A549 (cell line): ENCODE results near the gene LPIN3. TPM values are rescaled to one million over a fixed set of nuclear protein-coding genes. Genes with fewer than 3 reads are reported as not detected.

Source experiments
- ATAC-seq, 2 experiments: fragments of 200-7000 bp in 1 of 2; fragments of >200 bp in 1 of 2; cut with Nextera tagmentation in 1 of 2; cut with Tn5 transposase in 1 of 2; 3 replicates each; pipeline versions ENCODE4 v1.8.0 to v1.9.1; 2018 to 2020; ENCODE audit warnings: mild to moderate bottlenecking in 1 of 2, moderate library complexity in 1 of 2
- CTCF ChIA-PET: fragments of 300-600 bp; sonication (Branson Sonifier 250); formaldehyde crosslinking; extraction: SDS; loops from one replicate; lab custom pipeline; 2021; ENCODE audit warnings: antibody characterized with exemption, inconsistent platforms; lab: Yijun Ruan, JAX
- POLR2A ChIA-PET: fragments of 350-600 bp; formaldehyde crosslinking; extraction: SDS; loops from one replicate; lab custom pipeline; 2021; ENCODE audit warnings: antibody characterized with exemption, inconsistent platforms; lab: Yijun Ruan, JAX
- DNase-seq, 2 experiments: peaks; one replicate each; pipeline versions ENCODE4 v3.0.0 to v3.0.0-alpha.2; 2011 to 2016; ENCODE audit warnings: low read depth in 1 of 2, low spot score in 1 of 2
- FAIRE-seq: peaks from 2 replicates; lab custom pipeline; 2011; peaks lifted over from hg19 to GRCh38; lab: Jason Lieb, UNC
- H3K27ac ChIP-seq, 2 experiments: fragments of >200 bp; sonication (Bioruptor Twin); formaldehyde crosslinking; 3 replicates each; pipeline ENCODE4 v1.5.1; 2016 to 2017
- H3K4me1 ChIP-seq: fragments of >200 bp; sonication (Bioruptor Twin); formaldehyde crosslinking; 3 replicates; pipeline ENCODE4 v1.6.1; 2016
- H3K4me2 ChIP-seq: fragments of >200 bp; sonication (Bioruptor Twin); formaldehyde crosslinking; 3 replicates; pipeline ENCODE4 v1.6.1; 2016
- H3K4me3 ChIP-seq: fragments of >200 bp; sonication (Bioruptor Twin); formaldehyde crosslinking; 3 replicates; pipeline ENCODE4 v1.5.1; 2016
- H3K9me3 ChIP-seq: fragments of >200 bp; sonication (Bioruptor Twin); formaldehyde crosslinking; 3 replicates; pipeline ENCODE4 v1.6.1; 2016
- BHLHE40 ChIP-seq: IDR thresholded peaks from 2 replicates; pipeline ENCODE4 v1.6.1; 2012; ENCODE audit warnings: low read depth, low read length, inconsistent platforms
- CBX2 ChIP-seq: fragments of 200-600 bp; sonication (generic); IDR thresholded peaks from 2 replicates; pipeline ENCODE4 v1.6.1; 2016; ENCODE audit warnings: low read depth, mild to moderate bottlenecking, borderline replicate concordance
- CHD2 ChIP-seq: fragments of 150-350 bp; IDR thresholded peaks from 2 replicates; pipeline ENCODE4 v1.6.1; 2014; ENCODE audit warnings: low read length; ENCODE audit not compliant: partially characterized antibody
- EHMT2 ChIP-seq: fragments of 200-600 bp; sonication (generic); IDR thresholded peaks from 2 replicates; pipeline ENCODE4 v1.6.1; 2016; ENCODE audit warnings: antibody characterized with exemption, low read depth, mild to moderate bottlenecking, moderate library complexity
- FOXS1 ChIP-seq: fragments of 250-450 bp; sonication (Bioruptor Pico); IDR thresholded peaks from 2 replicates; pipeline ENCODE4 v1.5.0; 2020; ENCODE audit warnings: mild to moderate bottlenecking, moderate library complexity
- JUN ChIP-seq, 2 experiments: fragments of >200 bp; sonication (Bioruptor Twin); formaldehyde crosslinking; IDR thresholded peaks; 2 replicates in 1 of 2; 3 replicates in 1 of 2; pipeline ENCODE4 v1.6.1; 2016 to 2017
- NPAS2 ChIP-seq: fragments of 250-450 bp; sonication (Bioruptor Pico); IDR thresholded peaks from 2 replicates; pipeline ENCODE4 v1.8.0; 2022; ENCODE audit warnings: mild to moderate bottlenecking, moderate library complexity, borderline replicate concordance
- POLR2AphosphoS2 ChIP-seq: conservative IDR thresholded peaks from 2 replicates; pipeline ENCODE4 v1.6.1; 2012; ENCODE audit warnings: low read length, improper control_type of control experiment, inconsistent platforms
- RARB ChIP-seq: fragments of 250-450 bp; sonication (Bioruptor Pico); IDR thresholded peaks from 2 replicates; pipeline ENCODE4 v1.8.0; 2021; ENCODE audit warnings: mild to moderate bottlenecking, moderate library complexity
- RCOR1 ChIP-seq: fragments of 150-350 bp; IDR thresholded peaks from 2 replicates; pipeline ENCODE4 v1.6.1; 2014; ENCODE audit warnings: antibody characterized with exemption, low read length, low read depth
- RNF2 ChIP-seq: fragments of 200-600 bp; sonication (generic); IDR thresholded peaks from 2 replicates; pipeline ENCODE4 v1.6.1; 2016; ENCODE audit warnings: low read depth, mild to moderate bottlenecking, antibody characterized with exemption, moderate library complexity, borderline replicate concordance
- TFCP2L1 ChIP-seq: fragments of 250-450 bp; sonication (Bioruptor Pico); IDR thresholded peaks from 2 replicates; pipeline ENCODE4 v1.5.0; 2021; ENCODE audit warnings: mild to moderate bottlenecking
- TP53 ChIP-seq: fragments of 250-450 bp; sonication (Bioruptor Pico); IDR thresholded peaks from 2 replicates; pipeline ENCODE4 v1.5.0; 2021; ENCODE audit warnings: mild to moderate bottlenecking, moderate library complexity
- ZFP36 ChIP-seq: fragments of 450-650 bp; IDR thresholded peaks from 2 replicates; pipeline ENCODE4 v1.6.1; 2014; ENCODE audit warnings: borderline replicate concordance; ENCODE audit not compliant: partially characterized antibody
- WGBS: methylation state at CpG from one replicate; pipeline ENCODE4 v1.1.6; 2017; ENCODE audit errors: missing lambda C conversion rate; 5-methylcytosine and 5-hydroxymethylcytosine counted together
- polyA plus RNA-seq, 4 experiments: library from polyadenylated mRNA; depleted of rRNA in 3 of 4; stranded (reverse); fragments of >200 nt; fragmentation: RNase III in 1 of 4; extraction: RNeasy Plus Mini Kit Qiagen cat#74134 plus additional on column Dnase treatment in 1 of 4; gene quantifications; 2 replicates in 3 of 4; 3 replicates in 1 of 4; pipeline ENCODE4 v1.2.3, GENCODE V29; 2011 to 2017
- TF ChIP-seq, protein P1 (sequence below): IDR thresholded peaks from 2 replicates; pipeline ENCODE4 v1.6.1; 2012
- TF ChIP-seq, protein P2 (sequence below): fragments of 250-450 bp; sonication (Bioruptor Pico); IDR thresholded peaks from 2 replicates; pipeline ENCODE4 v1.5.0; 2021; ENCODE audit warnings: mild to moderate bottlenecking, moderate library complexity, borderline replicate concordance
- TF ChIP-seq, protein P3 (sequence below): fragments of 150-350 bp; IDR thresholded peaks from 2 replicates; pipeline ENCODE4 v1.6.1; 2014; ENCODE audit warnings: low read depth, mild to moderate bottlenecking, low read length
- TF ChIP-seq, protein P4 (sequence below): IDR thresholded peaks from 2 replicates; pipeline ENCODE4 v1.6.1; 2012

LPIN3 gene
- polyA plus RNA-seq, 2 of the 4 experiments (the other 2 are of a cell fraction) = 6.3 to 14.4 TPM

DNA sequence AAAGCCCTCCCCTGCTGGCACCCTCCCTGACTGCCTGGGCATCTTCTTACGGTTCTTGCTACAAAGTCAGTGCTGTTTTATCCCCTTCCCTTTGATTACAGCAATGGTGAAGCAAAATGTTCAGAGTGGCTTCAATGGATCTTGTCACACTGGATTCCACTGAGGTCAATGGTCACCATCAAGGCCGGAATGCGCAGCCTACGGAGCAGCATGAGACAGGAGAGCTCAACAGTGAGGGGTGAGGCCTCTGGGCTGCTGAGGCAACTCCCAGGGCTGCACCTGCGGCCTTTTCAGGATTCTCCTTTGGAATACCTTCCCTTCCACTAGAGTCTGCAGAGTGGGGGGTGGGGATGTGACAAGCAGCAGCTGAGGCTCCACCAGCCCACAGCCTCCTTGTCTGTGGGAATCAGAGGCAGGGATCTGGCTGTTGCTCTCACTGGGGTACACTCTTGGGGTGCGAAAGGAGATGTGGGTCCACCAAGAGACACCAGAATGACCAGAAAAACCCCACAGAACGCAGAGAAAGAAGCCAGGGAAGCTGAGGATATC lies 66.3 kb downstream of the LPIN3 start:
- no peak for TF ChIP-seq CBX2
- TF ChIP-seq ZFP36 = no peak
- no peak for TF ChIP-seq RCOR1
- TF ChIP-seq, protein P1, sequence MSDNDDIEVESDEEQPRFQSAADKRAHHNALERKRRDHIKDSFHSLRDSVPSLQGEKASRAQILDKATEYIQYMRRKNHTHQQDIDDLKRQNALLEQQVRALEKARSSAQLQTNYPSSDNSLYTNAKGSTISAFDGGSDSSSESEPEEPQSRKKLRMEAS = no peak
- TF ChIP-seq RNF2 = no peak
- TF ChIP-seq RARB (CRISPR knock-in tag) = no peak
- no peak for TF ChIP-seq CHD2
- TF ChIP-seq POLR2AphosphoS2 = no peak
- no peak for TF ChIP-seq BHLHE40
- TF ChIP-seq, protein P2, sequence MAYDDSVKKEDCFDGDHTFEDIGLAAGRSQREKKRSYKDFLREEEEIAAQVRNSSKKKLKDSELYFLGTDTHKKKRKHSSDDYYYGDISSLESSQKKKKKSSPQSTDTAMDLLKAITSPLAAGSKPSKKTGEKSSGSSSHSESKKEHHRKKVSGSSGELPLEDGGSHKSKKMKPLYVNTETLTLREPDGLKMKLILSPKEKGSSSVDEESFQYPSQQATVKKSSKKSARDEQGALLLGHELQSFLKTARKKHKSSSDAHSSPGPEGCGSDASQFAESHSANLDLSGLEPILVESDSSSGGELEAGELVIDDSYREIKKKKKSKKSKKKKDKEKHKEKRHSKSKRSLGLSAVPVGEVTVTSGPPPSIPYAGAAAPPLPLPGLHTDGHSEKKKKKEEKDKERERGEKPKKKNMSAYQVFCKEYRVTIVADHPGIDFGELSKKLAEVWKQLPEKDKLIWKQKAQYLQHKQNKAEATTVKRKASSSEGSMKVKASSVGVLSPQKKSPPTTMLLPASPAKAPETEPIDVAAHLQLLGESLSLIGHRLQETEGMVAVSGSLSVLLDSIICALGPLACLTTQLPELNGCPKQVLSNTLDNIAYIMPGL (CRISPR knock-in tag) = no peak
- no peak for TF ChIP-seq EHMT2
- TF ChIP-seq, protein P3, sequence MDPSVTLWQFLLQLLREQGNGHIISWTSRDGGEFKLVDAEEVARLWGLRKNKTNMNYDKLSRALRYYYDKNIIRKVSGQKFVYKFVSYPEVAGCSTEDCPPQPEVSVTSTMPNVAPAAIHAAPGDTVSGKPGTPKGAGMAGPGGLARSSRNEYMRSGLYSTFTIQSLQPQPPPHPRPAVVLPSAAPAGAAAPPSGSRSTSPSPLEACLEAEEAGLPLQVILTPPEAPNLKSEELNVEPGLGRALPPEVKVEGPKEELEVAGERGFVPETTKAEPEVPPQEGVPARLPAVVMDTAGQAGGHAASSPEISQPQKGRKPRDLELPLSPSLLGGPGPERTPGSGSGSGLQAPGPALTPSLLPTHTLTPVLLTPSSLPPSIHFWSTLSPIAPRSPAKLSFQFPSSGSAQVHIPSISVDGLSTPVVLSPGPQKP = no peak
- no peak for TF ChIP-seq TP53 (CRISPR knock-in tag)
- no peak for TF ChIP-seq JUN (IDR thresholded peaks at IDR 0.05)
- no peak for FAIRE-seq
- H3K27ac ChIP-seq = no peak overlapping the region
- 91% methylated on average over 7 of the region's 7 CpGs for WGBS
- no peak overlapping the region for H3K4me3 ChIP-seq
- no peak for ATAC-seq
- no peaks in the 10 kb centered on the region for H3K9me3 ChIP-seq
- POLR2A ChIA-PET = no interaction called here
- CTCF ChIA-PET = interaction anchor here (1.3 kb wide), 1 partner anchor 234 kb away, joined by 3 read pairs; no protein-coding TSS in a partner anchor
- no peaks in the 10 kb centered on the region for H3K4me1 ChIP-seq
- no peak overlapping the region for H3K4me2 ChIP-seq
- DNase-seq = no peak

DNA sequence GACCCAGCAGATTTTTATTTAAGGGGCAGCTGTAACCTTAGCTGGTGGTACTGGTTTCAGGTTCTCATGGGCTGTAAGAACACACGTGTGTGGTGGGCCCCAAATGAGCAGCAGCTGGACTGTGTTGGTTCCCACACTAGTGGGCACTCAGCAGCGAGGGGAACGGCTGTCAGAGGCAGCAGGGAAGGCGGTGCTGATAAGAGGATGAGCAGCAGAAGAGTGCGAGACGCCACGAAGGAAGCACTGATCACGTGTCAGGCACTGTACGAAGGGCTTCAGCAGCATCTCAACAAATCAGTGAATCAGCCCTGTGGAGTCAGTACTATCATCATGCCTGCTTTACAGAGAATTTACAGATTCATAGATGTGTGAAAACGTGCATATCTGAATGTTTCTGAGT lies 67.0 kb downstream of the LPIN3 start:
- FAIRE-seq = no peak
- CTCF ChIA-PET = no interaction called here
- TF ChIP-seq FOXS1 (CRISPR knock-in tag) (no peak), RNF2 (no peak), TFCP2L1 (CRISPR knock-in tag) (no peak), NPAS2 (no peak)
- TF ChIP-seq, protein P4, sequence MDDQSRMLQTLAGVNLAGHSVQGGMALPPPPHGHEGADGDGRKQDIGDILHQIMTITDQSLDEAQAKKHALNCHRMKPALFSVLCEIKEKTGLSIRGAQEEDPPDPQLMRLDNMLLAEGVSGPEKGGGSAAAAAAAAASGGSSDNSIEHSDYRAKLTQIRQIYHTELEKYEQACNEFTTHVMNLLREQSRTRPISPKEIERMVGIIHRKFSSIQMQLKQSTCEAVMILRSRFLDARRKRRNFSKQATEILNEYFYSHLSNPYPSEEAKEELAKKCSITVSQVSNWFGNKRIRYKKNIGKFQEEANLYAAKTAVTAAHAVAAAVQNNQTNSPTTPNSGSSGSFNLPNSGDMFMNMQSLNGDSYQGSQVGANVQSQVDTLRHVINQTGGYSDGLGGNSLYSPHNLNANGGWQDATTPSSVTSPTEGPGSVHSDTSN = no peak
- TF ChIP-seq, protein P2 (CRISPR knock-in tag) = no peak
- H3K27ac ChIP-seq = no peak overlapping the region
- no peaks in the 10 kb centered on the region for H3K4me1 ChIP-seq
- WGBS = 83% methylated on average over 10 of the region's 10 CpGs
- no peak overlapping the region for H3K4me3 ChIP-seq
- POLR2A ChIA-PET = no interaction called here
- no peaks in the 10 kb centered on the region for H3K9me3 ChIP-seq
- ATAC-seq = no peak
- no peak overlapping the region for H3K4me2 ChIP-seq
- DNase-seq = no peak
